Measurements from ENCODE around the gene ADCY7.

Gene ADCY7

GRCh38 chr16:50269061-50269705 is 2.8 kb downstream of the ADCY7 start:
- DNase-seq: no peak

GRCh38 chr16:50269769-50270509 is 3.6 kb downstream of the ADCY7 start:
- no peak for DNase-seq

GRCh38 chr16:50270510-50271147 is 4.3 kb downstream of the ADCY7 start:
- DNase-seq: no peak

- no peak for DNase-seq
Observed at GRCh38 chr16:50271148-50272041, 5.0 kb downstream of the ADCY7 start.

GRCh38 chr16:50272111-50272571 is 5.8 kb downstream of the ADCY7 start:
- DNase-seq: no peak

- DNase-seq: no peak
Observed at GRCh38 chr16:50272687-50273381, 6.5 kb downstream of the ADCY7 start.

GRCh38 chr16:50273382-50273690 is 7.0 kb downstream of the ADCY7 start:
- DNase-seq: no peak

GRCh38 chr16:50273888-50274325 is 7.6 kb downstream of the ADCY7 start:
- peak; percentile 40 for DNase-seq

- DNase-seq: peak; percentile 67
Observed at GRCh38 chr16:50274326-50275097, 8.2 kb downstream of the ADCY7 start.

- DNase-seq: no peak
Observed at GRCh38 chr16:50275098-50275415, 8.7 kb downstream of the ADCY7 start.

- DNase-seq: no peak
Observed at GRCh38 chr16:50275428-50276325, 9.3 kb downstream of the ADCY7 start.

- DNase-seq: no peak
Observed at GRCh38 chr16:50276326-50276640, 9.9 kb downstream of the ADCY7 start.

GRCh38 chr16:50276801-50277555 is 10.6 kb downstream of the ADCY7 start:
- DNase-seq: no peak

GRCh38 chr16:50278251-50278650 is 11.9 kb downstream of the ADCY7 start:
- no peak for DNase-seq

- DNase-seq: no peak
Observed at GRCh38 chr16:50279504-50279865, 13.1 kb downstream of the ADCY7 start.

- no peak for DNase-seq
Observed at GRCh38 chr16:50280932-50281331, 14.6 kb downstream of the ADCY7 start.

- no peak for DNase-seq
Observed at GRCh38 chr16:50281391-50282009, 15.1 kb downstream of the ADCY7 start.

GRCh38 chr16:50282010-50282538 is 15.7 kb downstream of the ADCY7 start:
- peak; percentile 74 for DNase-seq

- DNase-seq: no peak
Observed at GRCh38 chr16:50282955-50283631, 16.7 kb downstream of the ADCY7 start.

Measured in CD4-positive, alpha-beta T cell treated with Interleukin-12 subunit alpha and Interleukin-12 subunit beta, for 1 hour (primary cell).